SKM-1 (cell line): ENCODE data around the gene METTL4.

Experiments
- DNase-seq: peaks from one replicate; lab custom pipeline; 2025; ENCODE audit not compliant: unreplicated experiment; lab: John Stamatoyannopoulos, UW

METTL4 gene

GRCh38 chr18:2571200-2572170 is at the start of gene METTL4, which contains the start of gene NDC80:
Gene METTL4, minus strand, starts transcription at chr18:2571505. Its CDS starts 4,289 bp downstream, at chr18:2567216.
Gene NDC80, plus strand, starts transcription at chr18:2571557. Its CDS starts 1,429 bp downstream, at chr18:2572986.
- peak; percentile 64 for DNase-seq

- no peak for DNase-seq
Observed at GRCh38 chr18:2618009-2618408, 46.7 kb upstream of the METTL4 start.

GRCh38 chr18:2617401-2617998 is 46.2 kb upstream of the METTL4 start:
- DNase-seq, result no peak

- no peak for DNase-seq
Observed at GRCh38 chr18:2612996-2613395, 41.7 kb upstream of the METTL4 start.

- no peak for DNase-seq
Observed at GRCh38 chr18:2610549-2610948, 39.2 kb upstream of the METTL4 start.

- DNase-seq, result no peak
Observed at GRCh38 chr18:2609604-2610003, 38.3 kb upstream of the METTL4 start.

GRCh38 chr18:2606335-2606734 is 35.0 kb upstream of the METTL4 start:
- no peak for DNase-seq

GRCh38 chr18:2602844-2603243 is 31.5 kb upstream of the METTL4 start:
- DNase-seq, result no peak

- no peak for DNase-seq
Observed at GRCh38 chr18:2597639-2598038, 26.3 kb upstream of the METTL4 start.

- no peak for DNase-seq
Observed at GRCh38 chr18:2590303-2590702, 19.0 kb upstream of the METTL4 start.

- no peak for DNase-seq
Observed at GRCh38 chr18:2589345-2590068, 18.2 kb upstream of the METTL4 start.

- DNase-seq, result no peak
Observed at GRCh38 chr18:2588666-2589344, 17.5 kb upstream of the METTL4 start.

GRCh38 chr18:2587788-2588187 is 16.5 kb upstream of the METTL4 start:
- no peak for DNase-seq

- DNase-seq, result no peak
Observed at GRCh38 chr18:2573408-2573807, 2.1 kb upstream of the METTL4 start.

GRCh38 chr18:2572892-2573291 is 1.6 kb upstream of the METTL4 start:
- no peak for DNase-seq

- DNase-seq, result no peak
Observed at GRCh38 chr18:2572171-2572569, 865 bp upstream of the METTL4 start.

- peak; percentile 55 for DNase-seq
Observed at GRCh38 chr18:2570772-2571199, 519 bp downstream of the METTL4 start.

GRCh38 chr18:2569338-2570207 is 1.7 kb downstream of the METTL4 start:
- no peak for DNase-seq

- DNase-seq, result no peak
Observed at GRCh38 chr18:2568605-2569004, 2.7 kb downstream of the METTL4 start.

GRCh38 chr18:2568129-2568528 is 3.2 kb downstream of the METTL4 start:
- DNase-seq, result no peak
